CD4-positive, alpha-beta T cell treated with Interleukin-15 for 4 hours (primary cell): Measurements from ENCODE around the gene TENT4A.

Source experiments
- DNase-seq: peaks from one replicate; pipeline ENCODE4 v3.0.0-alpha.2; 2020; ENCODE audit warnings: low spot score

The TENT4A gene

DNA sequence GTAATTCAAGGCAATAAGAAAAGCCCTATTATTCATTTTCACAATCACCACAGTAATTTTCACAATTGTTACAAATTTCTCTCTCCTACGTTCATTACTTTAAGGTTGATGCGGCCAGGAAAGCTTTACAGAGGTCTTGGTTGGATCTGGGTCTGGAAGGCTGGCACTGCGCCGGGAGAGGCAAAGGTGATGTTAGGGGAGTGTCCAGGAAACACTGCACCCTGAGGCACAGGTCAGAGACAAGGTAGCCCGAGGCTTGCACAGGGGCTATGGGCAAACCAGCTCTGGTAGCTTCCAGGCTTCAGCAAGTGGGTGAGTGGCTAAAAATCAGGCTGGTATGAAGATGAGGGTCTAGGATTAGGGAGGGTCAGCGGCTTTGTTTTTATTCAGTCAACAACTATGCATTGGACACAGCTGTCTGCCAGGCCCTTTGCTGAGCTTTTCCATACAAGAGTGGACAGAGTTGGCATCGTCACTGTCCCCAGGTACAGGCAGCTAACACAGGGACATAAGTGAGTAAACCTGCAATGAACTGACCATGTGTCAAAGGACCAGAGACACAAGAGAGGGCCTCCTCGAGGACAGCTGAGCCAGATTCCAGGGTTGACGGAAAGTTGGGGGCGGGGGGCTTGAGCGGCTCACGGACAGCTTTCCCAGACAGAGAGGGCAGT, 12.4 kb upstream of the TENT4A start:
- no peak for DNase-seq

DNA sequence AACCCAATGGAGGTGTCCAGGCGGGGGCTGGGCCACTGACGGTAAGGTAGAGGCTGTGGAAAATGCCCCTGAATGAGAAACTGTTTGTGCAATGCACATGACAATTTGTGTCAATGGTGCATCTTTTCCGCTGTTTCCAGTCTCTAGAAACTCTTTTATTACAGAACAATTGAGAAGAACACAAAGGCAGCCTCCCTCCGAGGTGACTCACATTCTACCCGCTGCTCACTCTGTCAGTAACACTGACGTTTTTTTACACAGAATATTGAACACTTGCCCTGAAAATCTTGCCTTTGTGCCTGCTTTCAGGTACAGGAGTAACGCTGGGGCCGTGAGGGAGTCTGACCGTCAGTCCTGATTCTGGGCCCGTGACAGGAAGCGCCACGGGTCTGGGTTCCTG, 11.7 kb upstream of the TENT4A start:
- no peak for DNase-seq

DNA sequence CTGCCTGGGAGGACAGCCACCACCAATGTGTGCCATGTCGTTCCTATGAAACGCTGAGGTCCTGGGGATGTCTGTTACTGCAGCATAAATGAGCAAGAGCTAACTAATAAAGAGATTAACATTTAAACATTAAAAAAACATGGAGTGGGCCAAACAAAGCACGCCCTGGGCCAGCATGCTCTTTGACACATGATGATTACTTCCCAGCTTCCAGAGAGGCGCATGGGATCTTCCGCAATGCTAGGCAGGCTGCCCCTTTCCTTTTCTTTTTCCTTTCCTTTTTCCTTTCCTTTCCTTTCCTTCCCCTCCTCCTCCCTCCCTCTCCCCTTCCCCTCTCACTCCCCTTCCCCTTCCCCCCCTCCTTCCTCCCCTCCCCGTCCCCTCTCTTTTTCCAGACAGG, 10.6 kb upstream of the TENT4A start:
- DNase-seq = no peak

DNA sequence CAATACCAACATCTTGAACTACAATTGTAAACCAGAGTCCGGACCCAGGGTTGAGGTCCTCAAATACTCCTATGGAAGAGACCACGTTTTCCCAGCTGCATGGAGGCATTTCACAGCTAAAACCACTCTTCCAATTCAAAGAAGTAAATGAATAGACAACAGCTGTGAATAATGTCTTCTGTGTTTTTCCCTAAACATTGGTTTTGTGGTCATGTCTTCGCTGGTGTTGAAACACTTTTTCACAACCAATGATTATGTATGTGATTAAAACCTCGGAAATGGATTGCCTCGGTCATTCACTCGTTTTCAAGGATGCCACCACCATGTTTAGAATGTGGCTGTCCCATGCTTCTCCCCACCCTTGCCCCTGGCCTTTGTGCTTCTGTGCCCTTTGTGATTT, 9.4 kb upstream of the TENT4A start:
- DNase-seq = no peak

DNA sequence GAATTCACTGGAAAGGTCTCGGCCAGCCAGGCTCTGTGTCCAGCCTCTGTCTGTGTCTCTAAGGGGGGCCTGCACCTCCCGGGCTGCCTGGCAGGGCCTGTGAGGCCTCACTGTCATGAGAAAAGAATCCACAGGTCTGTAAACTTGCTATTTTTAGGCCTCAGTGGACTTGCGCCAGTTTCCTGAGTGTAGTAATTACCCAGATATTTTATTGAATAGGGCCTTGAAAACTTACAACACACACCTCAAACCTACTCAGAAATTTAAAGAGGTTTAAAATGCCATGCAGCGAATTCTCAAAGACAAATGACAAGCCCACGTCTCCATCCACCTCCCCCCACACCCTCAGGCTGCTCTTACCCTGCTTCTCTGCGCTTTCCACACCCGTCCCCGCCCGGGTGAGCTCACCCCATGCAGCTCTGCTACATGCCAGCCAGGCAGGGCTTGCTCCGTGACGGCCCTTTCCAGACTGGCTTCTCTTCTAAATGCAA, 8.8 kb upstream of the TENT4A start:
- DNase-seq = no peak

DNA sequence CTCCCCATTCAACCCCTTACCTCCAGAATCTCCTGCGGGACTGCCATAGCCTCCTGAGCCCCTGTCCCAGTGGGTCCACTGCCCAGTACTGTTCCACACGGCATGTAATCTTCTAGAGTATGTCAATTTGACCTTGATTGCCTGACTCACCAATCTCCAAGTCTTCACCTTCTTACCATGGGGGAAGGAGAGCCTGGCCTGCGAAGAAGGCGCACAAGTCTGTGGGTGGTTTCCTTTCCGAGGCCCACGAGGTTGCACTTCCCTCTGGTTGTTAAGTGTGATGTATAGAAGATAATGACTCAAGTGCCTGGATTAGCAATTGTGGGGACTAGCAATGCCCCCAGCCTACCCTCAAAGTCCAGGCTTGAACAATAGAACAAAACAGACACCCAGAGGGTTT, 8.1 kb upstream of the TENT4A start:
- DNase-seq = no peak

DNA sequence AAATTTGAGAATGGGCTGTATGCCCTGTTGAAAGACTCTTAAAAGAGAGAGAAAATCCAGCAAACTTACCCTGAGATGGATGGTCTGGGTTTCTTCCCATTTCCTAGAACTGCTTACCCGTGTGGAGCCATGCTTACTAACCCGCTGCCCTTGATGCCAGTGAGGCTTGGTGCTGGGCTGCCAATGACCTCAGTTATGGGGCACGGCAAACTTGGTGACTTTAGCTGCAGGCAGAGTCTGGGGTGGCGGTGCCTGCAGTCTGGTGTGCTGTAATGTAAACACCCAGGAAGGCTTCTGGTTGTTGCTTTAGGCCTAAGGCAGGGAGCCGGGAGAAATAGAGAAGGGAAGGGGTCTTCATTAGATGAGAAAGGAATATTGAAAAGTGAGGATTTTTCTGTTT, 7.3 kb upstream of the TENT4A start:
- DNase-seq = no peak

DNA sequence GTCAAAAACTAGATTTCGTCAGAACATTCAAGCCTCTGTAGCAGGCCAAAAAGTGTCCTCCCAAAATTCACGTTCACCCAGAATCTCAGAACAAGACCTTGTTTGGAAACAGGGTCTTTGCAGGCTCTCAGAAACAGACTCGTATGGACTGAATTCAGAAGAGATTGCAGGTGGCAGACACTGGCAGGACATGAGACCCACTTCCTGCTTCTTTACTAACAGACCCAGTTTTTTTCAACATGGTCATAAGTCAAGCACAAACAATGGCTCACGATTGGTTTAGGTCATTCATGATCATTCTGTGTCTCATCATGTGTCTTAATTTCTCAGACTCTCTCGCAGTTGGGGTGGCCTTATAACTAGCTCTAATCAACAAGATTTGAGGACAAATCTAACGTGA, 5.4 kb upstream of the TENT4A start:
- no peak for DNase-seq

DNA sequence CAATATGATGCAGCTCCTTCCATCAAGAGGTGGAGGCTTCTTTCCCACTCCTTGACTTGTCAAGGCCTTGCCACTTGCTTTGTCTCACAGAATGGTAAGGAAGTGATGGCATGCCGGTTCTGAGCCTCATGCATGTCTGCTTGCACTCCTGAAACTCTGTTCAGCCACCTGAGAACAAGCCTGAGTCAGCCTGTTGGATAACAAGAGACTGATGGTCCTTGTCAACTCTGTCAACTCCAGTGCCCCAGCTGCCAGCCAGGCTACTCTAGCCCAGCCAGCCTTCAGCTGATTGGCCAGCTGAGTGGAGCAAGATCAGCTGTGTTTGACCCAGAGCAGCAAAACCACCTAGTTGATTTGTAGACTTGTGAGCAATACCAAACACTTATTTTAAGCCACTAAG, 4.4 kb upstream of the TENT4A start:
- DNase-seq = no peak

DNA sequence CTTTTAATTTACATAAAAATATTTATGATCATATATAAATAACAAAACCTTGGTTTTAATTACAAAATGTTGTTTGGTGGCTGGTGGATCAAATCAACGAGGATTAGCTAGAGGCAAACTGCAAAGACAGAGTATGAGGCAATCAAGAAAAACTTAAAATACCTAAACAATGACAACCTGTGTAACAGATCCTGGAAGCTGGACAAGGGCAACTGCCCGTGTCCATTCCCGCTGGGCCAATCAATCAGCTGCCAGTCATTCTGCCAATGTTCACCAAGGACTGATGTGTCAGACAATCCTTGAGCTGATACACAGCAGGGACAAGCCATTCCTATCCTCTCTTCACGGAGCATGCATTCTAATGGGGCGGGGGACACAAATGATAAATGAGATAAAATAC, 3.2 kb upstream of the TENT4A start:
- no peak for DNase-seq

DNA sequence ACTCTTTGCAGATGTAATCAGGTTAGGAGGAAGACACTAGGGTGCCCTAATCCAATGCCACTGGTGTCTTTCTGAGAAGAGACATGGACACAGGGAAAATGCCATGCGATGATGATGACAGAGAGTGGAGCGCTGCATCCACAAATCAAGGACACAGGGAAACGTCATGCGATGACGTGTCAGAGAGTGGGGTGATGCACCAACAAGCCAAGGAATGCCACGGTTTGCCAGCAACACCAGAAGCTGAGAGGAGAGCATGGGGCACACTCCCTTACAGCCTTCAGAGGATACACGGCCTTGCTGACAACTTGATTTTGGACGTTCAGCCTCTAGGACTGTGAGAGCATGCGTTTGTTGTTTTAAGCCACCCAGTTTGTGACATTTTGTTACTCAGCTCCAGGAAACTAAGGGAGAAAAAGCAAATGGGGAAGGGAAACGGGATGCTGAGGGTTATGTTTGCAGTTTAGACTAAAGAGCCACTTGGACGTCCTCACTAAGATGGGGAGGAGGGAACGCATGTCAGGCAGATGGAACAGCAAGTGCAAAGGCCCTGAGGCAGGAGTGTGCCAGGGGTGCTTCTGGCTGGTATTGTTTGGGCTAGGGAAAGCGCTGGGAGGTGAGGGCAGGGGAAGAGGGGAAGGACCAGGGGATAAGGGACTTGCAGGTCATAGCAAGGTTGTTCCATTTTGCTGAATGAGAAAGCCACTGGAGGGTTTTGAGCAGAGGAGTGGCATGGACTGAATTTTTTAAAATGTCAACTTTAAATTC, 2.5 kb upstream of the TENT4A start:
- DNase-seq = no peak

DNA sequence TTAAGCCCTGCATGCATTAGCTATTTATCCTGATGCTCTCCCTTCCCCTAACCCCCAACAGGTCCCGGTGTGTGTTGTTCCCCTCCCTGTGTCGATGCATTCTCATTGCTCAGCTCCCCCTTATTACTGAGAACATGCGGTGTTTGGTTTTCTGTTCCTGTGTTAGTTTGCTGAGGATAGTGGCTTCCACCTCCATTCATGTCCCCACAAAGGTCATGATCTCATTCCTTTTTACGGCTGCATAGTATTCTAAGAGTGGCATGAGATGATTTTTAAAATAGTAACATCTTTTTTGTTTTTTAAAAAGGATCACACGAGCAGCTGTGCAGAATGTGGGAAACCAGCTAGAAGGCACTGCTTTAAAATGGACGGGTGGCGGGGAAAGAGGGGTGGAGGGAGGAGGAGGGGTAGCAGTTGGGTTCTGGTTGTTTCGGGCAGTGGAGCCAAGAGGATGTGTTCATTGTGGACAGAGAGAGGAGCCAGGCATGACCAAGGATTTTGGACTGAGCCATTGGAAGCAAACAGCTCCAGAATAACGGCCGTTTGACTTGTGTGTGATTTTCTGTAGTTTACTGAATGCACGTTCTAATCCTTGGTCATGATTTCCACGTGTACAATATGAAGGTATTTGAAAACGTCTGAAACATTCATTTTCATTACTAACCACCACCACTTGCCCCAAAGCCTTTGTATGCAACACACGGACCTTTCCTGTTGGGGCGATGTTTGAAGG, 1.7 kb upstream of the TENT4A start:
- DNase-seq = no peak

DNA sequence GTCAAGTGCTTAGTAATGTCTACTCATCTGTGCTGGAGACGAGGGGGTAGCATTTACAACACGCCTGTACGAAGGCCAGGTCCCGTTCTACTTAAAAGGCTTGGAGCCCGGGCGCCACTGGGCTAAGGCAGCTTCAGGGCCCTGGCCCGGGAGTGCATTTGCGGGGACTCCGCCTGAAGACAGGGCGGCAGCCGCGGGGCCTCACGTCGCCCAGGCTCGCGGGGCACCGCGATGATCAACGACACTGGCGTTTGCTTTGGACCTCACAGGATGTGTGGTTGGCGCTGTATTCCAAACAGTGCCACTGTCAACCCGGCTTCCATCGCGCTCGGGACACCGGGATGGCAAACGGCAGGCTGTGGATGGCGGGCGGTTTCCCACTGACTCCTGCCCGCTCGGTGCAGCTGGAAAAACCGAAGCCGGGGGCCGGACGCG, 1.1 kb upstream of the TENT4A start:
- peak; percentile 32 for DNase-seq

DNA sequence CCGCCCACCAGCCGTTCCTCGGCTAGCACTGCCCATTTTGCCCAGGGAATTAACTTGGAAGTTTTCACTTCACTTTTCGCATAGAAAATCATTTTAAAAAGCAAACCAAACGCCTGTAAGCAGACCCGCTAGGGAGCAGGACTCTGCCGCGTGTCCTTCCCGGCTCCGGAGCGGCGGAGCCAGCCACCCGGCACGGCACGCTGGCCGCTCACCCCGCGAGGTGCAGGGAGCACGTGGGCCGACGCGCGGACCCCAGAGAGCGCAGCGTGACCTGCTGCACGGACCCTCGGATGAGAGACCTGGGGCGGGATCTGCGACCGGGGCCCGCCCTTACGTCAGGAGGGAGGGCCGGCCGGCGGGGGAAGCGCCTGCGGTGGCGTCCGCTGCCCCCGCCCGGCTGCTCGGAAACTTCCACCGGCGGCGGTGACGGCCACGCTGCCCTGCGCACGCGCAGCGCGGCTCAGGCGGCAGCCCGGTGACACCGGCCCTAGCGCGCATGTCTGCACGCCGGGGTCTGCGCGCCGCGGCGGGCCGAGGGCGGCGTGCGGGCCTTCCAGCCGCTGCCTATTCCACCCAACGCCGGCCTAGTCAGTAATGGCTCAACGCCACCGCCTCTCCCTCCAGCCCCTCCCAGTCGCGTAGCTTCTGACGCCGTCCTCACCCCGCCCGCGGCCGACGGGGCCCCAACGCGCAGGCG, 507 bp upstream of the TENT4A start:
- peak; percentile 97 for DNase-seq

DNA sequence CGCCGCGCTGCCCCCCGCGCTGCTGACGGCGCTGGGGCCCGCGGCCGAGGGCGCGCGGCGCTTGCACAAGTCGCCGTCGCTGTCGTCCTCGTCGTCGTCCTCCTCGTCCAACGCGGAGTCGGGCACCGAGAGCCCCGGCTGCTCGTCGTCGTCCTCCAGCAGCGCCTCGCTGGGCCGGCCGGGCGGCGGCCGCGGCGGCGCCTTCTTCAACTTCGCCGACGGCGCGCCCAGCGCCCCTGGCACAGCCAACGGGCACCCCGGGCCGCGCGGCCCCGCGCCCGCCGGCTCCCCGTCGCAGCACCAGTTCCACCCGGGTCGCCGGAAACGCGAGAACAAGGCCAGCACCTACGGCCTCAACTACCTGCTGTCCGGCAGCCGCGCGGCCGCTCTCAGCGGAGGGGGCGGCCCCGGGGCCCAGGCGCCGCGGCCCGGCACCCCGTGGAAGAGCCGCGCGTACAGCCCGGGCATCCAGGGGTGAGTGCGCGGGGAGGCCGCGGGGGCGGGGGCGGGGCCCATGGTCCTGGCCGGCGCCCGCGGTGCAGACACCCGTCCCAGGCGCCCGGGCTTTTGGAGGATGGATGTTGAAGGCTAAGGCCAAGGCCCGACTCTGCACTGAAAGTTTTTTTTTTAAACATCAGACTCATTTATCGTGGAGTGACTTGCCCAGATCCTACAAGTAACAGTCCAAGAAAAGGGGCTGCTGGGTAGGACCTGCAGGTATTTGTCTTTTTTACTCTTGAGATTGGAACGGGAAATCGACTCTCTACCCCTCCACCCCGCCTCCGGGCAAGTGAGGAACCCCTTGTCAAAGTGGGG, 1.2 kb downstream of the TENT4A start:
- no peak for DNase-seq

DNA sequence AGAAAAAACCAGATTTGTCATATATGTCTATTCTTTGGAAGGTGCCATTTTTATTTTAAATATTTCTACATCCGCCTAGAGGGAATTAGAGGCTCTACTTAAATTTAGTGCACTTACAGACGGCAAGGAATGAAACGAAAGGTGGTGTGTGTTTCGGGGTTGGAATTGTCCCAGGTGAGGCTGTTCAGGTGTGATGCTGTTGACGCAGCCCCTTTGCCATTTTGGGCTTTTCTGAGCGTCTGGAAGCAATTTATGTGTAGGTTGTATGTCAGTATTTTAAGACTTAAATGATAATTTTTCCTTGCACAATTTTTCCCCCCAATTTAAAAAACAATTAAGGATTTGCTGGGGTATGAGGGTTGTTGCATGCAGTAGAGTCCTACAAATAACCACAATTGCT, 2.0 kb downstream of the TENT4A start:
- DNase-seq = no peak

DNA sequence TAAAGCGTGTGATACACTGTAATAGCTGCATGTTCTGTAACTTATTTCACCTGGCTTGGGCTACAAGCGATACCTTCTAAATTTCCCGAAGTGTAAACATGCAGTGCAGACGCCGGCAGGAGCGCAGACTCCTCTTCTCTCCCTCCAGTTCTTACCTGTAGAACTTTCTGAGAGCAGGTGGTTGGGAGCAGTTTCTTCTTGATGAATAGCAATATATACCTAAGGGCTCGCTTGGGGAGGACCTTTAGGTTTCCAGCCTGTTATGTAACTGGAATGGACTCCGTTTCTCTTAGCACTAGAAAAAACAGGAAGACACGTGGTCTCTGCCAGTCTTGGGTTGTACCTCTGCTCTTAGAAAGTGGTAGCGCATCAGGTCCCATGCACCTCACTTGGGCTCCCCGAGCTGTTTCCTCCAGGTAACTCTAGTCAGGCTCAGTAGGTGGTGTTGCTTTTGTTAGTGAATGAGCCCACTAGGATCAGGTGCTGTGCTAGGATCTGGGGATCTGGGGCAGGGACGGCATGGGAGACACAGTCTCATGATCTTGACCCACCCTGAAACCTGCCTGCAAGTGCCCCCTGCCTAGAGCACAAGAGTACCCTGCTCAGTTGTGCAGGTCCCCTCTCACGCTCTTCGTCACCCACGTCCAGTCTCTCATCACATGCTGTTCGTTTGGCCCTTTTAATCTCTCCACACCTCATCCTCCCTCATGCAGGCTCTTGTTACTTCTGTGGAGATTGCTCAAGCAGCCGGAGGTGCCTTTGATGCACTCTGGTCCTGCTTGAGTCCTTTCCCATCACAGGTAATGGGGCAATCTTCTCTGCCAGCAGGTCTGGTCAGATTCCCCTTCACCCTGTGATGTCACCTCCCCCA, 2.8 kb downstream of the TENT4A start:
- DNase-seq = peak; percentile 51

DNA sequence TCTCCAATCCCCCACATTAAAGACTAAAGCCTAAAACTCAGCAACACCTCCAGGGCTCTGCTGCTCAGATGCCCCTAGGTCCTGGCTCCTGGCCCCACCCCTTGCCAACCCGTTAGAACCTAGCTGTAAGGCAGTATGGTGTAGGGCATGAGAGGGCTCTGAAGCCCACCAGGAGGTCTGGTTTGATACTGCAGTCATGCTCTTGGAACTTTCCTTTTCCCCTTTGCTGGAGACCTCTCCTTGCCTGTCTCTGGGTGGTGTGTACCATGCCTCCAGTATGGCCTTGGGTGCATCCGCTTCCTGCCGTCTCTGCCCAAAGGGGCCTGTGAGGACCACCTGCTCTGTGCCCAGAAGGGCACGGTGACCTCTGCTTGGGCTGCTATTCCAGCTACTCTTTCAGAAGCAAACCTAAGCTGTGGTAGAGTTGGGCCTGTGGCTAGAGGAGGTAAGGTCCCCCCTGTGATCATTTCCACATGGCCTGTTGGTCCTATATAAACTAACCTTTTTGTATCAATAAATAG, 3.5 kb downstream of the TENT4A start:
- no peak for DNase-seq

DNA sequence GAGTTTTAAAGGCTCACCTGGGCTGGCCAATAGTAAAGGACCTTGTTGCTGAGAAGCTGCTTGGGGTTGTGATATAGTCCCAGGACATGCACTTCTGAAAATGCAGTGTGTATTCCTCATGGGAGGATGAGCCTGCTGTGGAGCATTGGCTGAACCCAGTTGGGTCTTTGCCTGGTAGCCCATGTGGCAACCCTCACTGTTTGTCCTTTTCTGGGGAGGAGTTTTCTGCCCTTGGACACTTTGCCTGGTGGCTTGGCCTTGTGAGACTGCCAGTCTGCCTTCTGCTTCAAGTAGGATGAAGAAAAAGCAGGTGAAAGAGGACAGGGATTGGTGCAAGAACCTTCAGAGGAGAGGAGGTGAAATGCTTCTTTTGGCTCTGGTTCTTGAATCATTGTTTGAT, 4.0 kb downstream of the TENT4A start:
- no peak for DNase-seq

DNA sequence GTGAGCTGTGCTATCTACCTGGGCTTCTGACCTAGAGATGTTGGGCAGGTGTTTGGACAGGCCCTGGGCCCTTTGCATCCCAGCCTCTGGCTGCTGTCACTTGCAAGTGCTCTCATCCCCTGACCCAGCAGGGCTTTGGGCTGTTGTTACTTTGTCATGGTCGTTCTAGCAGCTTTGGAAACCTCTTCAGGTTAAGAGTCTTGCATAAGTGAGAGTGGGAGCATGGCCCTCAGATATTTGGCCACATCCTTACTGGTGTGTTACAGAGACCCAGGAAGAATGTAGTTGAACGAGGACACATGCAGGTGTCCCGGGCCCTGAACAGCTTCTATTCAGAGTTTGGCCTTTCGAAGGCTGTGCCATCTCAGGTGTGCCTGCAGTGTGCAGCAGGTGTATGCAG, 4.5 kb downstream of the TENT4A start:
- no peak for DNase-seq
